ENCODE results near the gene TSPAN4.

DNA sequence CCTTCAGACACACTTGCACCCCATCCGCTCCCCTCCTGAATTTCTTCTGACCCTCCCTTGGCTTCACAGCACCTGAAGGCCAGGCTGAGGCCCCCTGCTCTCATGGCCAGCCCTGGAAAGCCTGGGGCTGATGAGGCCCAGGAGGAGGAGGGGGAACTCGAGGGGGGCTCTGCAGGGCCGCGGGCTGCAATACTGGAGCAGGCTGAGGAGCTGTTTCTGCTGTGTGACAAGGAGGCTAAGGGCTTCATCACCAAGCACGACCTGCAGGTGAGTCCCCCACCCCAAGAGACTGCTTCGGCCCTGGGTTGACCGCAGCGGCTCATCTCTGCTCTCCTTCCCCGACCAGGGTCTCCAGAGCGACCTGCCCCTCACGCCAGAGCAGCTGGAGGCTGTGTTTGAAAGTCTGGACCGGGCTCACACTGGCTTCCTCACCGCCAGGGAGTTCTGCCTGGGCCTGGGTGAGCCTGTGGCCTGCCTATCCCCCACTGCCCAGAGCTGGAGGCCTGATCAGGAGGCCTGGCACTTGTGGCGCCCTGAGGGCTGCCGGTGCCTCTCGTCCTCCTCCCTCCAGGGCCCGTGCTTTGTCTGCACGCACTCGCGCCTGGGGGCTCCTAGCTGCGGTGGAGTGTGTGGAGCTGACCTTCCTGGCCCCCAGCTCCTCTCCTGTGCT lies 14.0 kb upstream of the TSPAN4 start:
- TF ChIP-seq, protein P1, sequence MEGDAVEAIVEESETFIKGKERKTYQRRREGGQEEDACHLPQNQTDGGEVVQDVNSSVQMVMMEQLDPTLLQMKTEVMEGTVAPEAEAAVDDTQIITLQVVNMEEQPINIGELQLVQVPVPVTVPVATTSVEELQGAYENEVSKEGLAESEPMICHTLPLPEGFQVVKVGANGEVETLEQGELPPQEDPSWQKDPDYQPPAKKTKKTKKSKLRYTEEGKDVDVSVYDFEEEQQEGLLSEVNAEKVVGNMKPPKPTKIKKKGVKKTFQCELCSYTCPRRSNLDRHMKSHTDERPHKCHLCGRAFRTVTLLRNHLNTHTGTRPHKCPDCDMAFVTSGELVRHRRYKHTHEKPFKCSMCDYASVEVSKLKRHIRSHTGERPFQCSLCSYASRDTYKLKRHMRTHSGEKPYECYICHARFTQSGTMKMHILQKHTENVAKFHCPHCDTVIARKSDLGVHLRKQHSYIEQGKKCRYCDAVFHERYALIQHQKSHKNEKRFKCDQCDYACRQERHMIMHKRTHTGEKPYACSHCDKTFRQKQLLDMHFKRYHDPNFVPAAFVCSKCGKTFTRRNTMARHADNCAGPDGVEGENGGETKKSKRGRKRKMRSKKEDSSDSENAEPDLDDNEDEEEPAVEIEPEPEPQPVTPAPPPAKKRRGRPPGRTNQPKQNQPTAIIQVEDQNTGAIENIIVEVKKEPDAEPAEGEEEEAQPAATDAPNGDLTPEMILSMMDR (conservative IDR thresholded peaks at IDR 0.05; ENCODE audit: low read length) = no peak
- TF ChIP-seq EZH2phosphoT487 (IDR thresholded peaks at IDR 0.05; ENCODE audit: borderline replicate concordance, low read depth, low read length) = no peak

Data from OCI-LY7 (cell line).